ENCODE measurements around the gene PAM.

The PAM gene

DNA sequence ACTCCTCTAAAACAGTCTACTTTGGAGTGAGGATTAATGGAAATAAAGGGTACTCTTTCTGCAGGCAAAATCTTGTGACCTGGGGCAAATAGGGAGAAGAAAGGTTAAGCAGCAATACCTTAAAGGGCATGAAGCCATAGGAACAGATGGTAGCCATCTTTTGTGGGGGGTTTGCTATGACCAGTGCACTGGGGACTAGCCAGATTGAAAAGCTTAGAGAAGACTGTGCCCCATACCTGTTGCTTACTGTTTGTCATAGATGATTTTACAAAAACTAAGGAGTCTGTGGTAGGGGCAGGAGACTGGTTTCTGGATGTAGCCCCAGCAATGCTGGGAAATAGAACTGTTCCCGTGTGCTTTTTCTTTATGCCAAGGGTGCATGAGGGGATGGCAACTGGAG lies 58.6 kb downstream of the PAM start:
- DNase-seq (ENCODE audit: low read depth in 2 of 2), result no peak

DNA sequence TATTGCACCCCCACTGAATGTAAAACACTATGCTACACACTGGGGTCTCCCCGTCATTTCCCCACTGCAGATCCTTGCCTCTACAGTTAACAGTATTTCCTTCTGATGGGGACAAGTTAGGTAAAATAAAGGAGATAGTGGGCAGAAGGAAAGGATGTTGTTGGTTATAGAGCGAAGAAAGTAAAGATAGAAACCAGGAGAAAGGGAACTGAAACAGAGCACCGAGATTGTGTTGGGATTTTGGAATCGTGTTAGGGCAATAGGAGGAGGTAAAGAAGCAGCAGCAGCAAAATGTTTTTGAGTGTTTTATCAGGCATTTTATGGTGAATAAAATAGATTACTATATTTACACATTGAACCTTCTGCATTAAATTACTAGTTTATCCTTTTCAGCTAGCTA lies 60.0 kb downstream of the PAM start:
- no peak for DNase-seq (ENCODE audit: low read depth in 2 of 2)

DNA sequence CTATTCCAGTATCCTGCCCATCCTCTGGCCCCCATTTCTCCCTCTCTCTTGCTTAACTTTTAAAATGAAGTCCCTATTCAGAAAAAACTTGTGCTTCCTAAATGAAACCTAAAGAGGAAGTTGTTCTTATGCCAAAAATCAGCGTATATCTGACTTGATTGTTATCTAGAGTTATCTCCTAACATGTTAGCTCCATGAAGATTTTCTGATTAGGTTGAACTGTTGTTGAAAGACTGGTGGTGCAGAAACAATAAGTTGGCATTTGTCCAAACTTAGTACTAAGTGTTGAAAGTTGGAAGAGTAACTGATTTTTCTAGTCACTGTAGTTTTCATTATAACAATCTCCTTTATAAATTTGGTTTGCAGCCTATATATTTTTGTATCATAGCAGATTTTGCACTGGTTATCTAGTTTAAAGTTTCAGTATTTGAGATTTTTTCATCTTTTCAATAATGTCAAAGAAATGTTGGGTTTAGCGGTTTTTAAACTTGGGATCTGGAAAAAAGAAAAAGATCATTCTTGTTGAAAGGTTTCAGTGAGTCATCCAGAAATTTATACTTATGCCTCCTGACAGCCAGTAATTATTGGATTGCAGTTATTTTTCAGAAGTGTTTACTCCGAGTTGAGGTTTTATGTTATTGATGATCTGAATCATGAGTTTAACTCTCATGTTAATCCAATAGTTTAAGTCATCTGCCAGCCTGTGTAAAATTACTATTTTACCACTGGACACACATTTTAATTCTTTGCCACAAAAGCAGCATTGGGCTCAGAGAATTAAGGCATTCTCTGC lies 60.6 kb downstream of the PAM start:
- no peak for DNase-seq (ENCODE audit: low read depth in 2 of 2)

DNA sequence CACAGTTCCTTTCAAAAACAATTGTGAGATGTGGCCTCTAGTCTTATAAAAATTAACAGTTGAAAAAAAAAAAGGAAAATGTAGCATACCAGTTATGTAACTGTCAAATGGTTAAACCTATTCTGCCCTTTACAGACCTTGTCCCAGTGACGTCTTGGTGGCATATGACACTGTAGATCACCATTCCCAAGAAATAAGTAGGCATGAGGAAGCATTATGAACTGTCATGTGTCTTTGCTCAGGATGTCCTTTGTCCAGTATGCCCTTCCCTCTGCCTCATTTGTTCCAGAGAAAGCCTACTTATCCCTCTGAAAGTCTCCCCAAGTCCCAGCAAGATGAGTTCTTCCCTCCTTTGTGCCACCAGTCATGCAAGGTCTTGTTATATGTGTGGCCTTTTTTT lies 63.2 kb downstream of the PAM start:
- no peak for DNase-seq (ENCODE audit: low read depth in 2 of 2)

DNA sequence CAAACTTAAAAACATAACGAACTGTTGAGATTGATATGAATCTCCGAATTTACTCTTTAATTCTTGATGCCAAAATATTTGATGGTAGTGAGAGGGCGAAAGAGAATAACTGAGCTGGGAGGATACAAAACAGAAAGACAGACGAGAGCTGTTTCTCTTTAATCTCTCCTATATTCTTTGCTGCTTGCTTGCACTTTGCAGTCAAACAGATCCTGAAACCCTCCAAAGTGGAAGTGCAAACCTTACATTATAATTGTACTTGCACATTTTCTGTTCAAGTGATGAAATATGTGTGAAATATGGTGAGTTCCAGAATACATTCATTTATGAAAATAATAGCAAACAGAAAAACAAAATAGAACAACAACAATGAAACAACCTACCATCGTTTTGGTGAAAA lies 63.8 kb downstream of the PAM start:
- no peak for DNase-seq (ENCODE audit: low read depth in 2 of 2)

DNA sequence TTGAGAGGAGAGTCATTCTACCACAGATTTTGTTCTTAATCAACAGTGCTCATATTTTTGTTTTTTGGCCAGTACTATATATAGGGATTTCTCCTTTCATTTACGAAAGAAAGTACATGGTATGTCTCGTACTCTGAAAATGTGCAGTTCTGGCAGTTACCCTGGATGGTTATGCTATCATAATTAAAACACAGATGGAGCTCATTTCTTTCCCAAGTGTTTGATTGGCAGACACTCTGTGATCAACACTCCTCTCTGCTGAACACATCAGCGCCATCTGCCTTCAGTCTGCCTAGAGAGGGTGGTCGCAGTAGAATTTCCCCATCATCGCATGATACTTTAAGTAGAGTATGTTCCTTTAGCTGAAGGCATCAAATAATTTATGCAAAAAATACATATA lies 64.5 kb downstream of the PAM start:
- no peak for DNase-seq (ENCODE audit: low read depth in 2 of 2)

DNA sequence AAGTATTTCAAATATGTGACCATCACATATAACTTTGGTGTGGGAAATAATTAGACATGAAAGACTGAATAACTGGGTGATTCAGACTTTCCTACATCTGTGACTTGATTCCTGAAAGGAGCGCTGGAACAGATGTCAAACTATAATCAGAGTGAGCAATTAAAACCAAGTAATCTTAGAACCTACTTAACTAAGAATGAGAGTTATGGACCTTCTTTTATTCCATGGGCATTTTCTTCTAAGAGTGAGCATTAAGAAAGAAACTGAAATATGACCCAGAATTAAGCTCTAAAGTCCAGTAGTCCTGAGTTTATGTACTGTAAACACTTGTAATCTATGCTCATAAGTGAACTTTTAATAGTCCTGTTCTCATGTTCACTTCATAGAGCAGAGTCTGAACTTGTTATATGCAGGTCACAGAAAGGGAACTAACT lies 68.4 kb downstream of the PAM start:
- no peak for DNase-seq (ENCODE audit: low read depth in 2 of 2)

DNA sequence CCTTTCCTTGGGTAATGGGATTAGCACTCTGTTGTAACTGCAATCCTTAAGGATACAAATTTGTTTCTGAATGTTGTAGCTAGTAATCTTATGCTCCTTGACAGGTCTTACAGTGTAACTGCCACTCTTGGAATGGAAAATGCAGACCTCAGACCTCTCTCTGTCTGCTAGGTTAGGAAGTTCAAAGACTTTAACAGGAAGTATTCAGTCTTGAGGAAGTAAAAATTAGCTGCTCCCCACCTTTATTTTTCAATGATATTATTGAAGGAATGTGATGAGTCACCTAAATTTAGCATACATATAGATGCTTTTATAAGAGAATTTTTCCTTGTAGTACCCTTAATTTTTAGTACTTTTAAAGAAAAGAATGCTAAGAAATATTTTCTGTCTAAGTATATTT lies 71.5 kb downstream of the PAM start:
- DNase-seq (ENCODE audit: low read depth in 2 of 2), result no peak

DNA sequence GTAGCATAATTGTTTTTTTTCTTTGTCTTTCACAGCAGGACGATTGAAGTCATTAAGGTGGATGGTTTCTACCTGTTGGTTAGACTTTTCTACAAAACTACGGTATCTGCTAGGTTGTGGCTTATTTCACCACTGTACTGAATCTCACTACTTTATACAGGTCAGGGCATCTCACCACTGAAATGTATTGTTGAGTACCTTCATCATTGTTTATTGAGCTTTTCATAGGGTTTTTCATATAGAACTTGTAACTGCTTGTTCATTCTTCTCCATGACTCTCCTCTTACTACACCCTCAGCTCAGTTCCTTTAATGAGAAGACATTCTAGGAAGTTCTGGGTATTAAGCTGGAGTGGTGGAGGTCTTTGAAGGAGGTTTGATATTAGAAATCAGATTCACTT lies 75.1 kb downstream of the PAM start:
- DNase-seq (ENCODE audit: low read depth in 2 of 2), result no peak

DNA sequence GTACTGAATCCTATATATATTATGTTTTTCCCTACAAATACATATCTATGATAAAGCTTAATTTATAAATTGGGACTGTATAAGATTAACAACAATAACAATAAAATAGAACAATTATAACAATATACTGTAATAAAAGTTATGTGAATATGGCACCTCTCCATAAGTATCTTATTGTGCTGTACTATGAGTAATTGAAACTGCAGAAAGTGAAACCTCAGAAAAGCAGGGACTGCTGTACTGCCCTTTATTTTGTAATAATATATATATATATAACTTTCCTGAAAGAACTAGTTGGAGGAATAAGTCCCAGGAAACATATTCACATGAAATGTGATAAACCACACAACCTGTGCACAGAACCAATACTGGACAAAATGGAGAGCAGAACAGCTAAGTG lies 77.3 kb downstream of the PAM start:
- no peak for DNase-seq (ENCODE audit: low read depth in 2 of 2)

DNA sequence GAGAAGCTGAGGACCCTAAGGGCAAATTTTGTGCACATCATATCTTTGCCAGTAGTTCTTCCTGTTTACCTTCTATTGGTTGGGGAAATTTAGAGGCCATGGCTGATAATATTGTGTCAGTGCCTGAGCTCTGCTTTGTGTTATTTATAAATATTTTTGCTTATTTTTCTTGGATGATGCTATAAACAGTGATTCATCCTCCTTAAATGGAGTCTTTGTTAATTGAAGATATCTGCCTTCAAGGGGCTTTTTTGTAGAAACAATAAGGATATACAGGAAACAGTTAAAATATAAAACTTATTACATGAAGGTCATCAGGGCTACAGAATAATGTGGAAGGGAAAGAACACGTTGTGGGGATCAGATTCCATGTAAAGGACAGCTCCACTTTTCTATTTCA lies 78.0 kb downstream of the PAM start:
- no peak for DNase-seq (ENCODE audit: low read depth in 2 of 2)

DNA sequence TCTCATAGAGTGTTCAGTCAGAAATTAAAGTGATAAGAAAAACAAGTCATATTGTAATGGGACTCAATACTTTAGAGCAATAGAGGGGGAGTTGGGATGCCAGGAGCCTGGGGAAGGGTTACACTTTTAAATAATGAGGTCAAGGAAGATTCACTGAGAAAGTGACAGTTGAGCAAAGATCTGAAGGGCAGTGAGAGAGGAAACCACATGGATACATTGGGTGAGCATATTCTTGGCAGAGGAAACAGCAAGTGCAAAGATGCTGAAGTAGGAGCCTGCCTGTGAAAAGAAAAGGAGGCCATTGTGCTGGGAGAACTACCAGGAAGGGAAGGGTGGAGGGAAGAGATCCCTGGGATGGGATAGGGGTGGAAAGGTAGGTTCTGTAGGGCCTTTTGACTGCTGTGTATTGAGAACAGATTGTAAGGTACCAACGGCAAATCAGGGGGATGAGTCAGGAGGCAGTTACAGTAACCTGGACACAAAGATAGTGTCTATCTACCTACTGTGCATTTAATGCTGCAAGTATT lies 79.4 kb downstream of the PAM start:
- DNase-seq (ENCODE audit: low read depth in 2 of 2), result no peak

DNA sequence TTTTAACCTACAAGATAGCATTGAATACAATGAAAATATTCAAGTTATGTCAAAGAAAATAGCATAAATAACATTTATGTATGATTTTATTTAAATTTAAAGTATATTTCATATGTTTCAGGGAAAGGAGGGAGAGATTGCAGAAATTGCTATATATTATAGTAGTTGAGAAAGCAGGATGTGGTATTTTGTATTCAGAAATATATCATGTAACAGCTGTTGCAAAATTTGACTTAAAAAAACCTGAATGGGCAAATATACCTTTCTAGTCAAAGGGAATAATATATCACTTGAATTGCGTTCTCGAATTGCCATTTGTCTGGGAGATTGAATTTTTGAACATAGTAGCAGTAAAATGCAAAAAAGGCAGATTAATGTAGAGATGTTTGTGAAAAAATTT lies 80.6 kb downstream of the PAM start:
- no peak for DNase-seq (ENCODE audit: low read depth in 2 of 2)

DNA sequence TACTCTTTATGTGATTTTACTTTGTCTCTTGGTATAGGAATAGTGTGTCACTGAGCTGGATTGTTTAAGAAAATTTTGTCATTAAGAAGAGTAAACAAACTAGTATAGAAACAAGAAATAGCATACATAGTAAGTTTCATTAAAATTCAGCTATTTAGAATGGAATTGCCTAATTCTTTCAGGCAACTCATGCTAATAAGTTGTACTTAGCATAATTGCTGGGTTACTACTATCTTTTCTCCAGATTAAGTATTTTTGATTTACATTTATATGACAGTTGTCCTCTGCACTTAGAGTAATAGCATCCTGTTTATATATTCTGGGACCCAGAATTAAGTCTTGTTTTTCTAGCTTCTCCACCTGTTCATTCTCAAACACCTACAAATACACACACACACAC lies 85.9 kb downstream of the PAM start:
- DNase-seq (ENCODE audit: low read depth in 2 of 2), result no peak

DNA sequence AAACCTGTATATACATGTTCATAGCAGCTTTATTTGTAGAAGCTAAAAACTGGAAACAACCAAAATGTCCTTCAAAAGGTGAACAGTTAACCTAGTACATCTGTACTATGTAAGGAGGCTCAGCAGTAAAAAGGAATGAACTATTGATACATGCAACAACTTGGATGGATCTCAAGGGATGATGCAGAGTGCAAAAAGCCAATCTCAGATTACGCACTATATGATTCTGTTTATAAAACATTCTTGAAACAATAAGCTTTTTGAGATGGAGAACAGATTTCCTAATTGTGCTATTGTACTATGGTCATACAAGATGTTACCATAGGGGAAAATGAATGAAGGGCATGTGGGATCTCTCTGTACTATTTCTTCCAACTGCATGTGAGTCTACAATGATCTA lies 88.9 kb downstream of the PAM start:
- no peak for DNase-seq (ENCODE audit: low read depth in 2 of 2)

DNA sequence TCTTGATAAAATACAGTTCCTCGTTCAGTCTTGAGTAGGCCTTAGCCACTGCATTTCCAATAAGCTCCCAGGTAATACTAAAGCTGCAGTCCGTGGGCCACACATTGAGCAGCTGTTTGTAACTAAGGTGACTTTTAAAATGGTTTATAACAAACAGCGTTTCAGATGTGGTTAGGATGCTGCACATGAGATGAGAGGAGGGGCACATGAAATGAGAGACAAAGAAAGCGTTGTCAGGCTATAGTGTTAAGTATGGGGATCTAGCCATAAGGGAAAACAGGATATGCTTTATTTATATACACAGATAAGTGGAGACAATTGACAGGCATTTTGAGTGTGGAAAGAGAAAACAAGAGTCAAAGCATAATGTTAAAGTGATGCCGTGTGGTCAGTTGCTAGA lies 89.9 kb downstream of the PAM start:
- DNase-seq (ENCODE audit: low read depth in 2 of 2), result no peak

DNA sequence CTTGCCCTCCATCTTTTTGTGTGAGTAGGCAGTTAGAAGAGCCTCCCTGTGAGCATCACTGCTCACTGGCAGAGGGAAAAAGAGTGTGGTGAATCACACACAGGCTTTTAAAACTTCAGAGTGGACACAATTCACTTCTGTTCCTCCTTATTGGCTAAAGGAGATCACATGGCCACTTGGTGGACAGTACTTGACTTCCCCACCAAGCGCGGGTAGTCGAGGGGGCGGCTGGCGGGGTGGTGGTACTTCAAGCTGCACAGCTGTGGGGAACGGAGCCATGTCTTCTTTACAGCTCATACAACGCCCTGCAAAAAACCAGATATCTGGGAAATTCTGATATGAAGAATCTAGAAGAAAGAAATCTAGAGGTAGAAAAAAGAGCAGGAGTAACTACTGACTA lies 95.4 kb downstream of the PAM start:
- no peak for DNase-seq (ENCODE audit: low read depth in 2 of 2)

DNA sequence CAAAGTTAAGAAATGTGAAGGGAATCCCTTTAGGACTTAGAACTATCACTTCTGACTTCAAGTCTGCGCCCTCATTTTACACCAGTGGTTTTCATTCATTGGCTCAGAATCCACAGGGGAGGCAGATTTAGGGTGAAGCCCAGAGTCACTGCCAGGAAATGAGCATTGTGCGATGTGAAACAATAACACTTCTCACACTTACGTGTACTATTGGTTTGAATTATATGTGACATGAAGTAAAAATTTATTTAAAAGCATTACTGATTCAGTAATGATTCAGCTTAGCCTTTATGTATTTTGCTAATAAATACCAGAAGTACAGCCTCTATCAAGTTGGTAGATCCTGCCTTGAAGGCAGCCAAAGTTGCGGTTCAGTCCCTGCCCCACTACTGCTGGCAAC lies 98.6 kb downstream of the PAM start:
- DNase-seq (ENCODE audit: low read depth in 2 of 2), result no peak

DNA sequence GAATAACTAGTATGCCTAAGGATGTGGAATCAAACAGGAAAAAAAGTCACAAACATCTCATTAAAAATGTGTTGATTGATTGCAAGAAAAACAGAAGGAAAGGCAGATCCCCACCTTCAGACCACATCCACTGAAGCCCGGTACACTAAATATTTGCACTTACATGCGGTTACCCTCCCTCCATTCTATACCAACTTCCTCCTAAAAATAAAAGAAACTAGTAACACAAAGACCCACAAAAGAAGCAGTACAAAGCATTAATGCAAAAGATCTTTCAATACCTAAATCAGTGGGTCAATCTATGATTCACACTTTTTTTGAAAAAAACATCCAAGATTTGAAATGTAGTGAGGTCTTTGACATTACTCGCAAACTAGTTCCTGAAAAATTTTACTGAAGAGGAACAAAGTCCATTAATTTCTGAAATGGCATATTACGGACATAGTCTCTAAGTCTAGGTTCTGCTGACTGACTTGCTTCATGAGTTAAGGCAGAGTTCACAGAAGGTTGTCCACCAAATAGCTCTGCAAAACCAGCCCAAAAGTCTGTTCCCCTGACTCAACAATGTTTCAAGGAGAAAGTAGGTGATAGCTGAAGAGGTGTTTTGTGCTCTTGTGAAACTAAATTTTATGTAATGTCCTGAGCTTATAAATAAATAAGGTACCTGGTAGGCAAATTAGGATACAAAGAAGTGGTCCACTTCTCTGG lies 100.7 kb downstream of the PAM start:
- DNase-seq (ENCODE audit: low read depth in 2 of 2), result no peak

DNA sequence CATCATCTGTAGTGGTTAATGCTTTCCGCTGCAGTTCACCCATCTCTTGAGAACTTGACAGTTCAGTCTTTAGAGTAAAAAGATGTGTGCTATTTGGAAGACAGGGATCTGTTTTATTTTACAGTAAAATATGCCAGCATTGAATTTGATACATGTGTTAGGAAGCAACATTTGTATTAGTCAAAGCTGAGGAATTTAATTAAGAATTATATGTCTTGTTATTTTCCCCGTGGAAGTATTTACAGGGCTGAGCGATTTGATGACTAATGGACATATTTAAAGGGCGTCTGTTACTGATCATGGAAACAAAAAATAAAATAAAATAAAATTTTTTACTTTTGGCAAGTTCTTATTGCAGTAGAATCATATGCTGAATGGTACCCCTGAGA lies 101.3 kb downstream of the PAM start:
- no peak for DNase-seq (ENCODE audit: low read depth in 2 of 2)

DNA sequence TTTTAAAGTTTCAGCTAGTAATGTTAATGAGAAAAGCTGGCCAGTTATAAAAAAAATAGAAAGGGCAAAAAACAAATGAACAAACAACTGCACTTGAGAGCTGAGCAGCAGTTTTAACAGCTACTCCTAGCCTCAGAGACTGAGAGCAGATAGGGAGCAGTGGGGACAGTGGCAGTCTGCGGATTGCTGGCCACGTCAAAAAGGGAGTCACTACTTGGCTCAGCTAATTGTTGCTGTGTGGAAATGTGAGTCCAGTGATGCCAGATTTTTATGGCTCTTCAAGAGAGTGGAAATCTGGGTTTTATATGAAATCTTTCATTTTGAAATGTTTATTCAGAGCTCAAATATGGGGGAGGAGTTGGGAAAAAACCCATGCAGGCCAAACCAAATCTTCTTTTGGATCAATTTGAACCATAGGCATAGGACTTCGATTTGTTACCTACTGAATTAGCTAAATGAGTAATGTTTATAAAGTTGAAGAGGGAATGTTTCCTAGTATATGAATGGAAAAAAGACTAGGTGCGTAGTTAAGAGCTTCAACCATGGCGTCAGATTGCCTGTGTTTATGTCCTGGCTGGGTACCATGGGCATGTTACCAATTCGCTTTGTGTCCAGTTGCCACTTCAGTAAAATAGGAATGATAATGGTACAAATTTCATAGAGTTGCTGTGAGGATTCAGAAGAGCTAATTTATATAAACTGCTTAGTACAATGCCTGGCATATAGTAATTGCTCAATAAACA lies 102.1 kb downstream of the PAM start:
- no peak for DNase-seq (ENCODE audit: low read depth in 2 of 2)

DNA sequence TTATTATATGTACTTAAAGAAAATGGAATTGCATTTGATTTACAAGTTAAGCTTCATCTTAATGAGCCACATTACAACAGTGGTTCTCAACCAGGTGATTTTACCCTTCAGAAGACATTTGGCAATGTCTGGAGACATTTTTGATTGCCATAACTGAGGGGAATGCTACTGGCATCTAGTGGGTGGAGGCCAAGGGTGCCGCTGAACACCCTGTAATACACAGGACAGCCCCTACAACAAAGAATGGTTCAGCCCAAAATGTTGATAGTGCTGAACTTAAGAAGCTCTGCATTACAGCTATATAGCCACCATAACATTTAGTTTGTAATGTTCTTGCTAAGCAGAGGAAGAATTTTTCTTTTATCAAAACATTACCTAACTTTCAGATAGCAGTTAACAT lies 103.1 kb downstream of the PAM start:
- no peak for DNase-seq (ENCODE audit: low read depth in 2 of 2)

DNA sequence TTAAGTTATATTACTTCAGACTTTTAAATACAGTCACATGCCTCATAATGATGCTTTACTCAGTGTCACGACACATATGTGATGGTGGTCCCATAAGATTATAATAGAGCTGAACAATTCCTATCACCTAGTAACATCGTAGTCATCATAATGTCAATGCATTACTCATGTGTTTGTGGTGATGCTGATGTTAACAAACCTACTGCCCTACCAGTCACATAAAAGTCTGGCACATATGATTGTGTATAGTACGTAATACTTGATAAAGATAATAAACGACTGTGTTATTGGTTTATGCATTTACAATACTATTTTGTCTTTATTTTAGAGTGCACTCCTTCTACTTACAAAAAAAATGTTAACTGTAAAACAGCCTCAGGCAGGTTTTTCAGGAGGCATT lies 103.7 kb downstream of the PAM start:
- DNase-seq (ENCODE audit: low read depth in 2 of 2), result no peak
